ENCODE data around the gene MBP. TPM values are rescaled to one million over a fixed set of nuclear protein-coding genes. Genes with fewer than 3 reads are reported as not detected.

MBP gene
- polyA plus RNA-seq, 1 donor from 2014 or later, result 3.3 TPM

GRCh38 chr18:77001041-77001440, 131.5 kb downstream of the MBP start:
- no peak overlapping the region for H3K4me2 ChIP-seq (ENCODE audit: low read length)
- H3K4me3 ChIP-seq (ENCODE audit: low read length), result no peak overlapping the region
- H4K20me1 ChIP-seq (ENCODE audit: insufficient read depth), result no peaks in the 10 kb centered on the region
- no peaks in the 10 kb centered on the region for H3K9me2 ChIP-seq (ENCODE audit: insufficient read depth, low read length)
- no peaks in the 10 kb centered on the region for H3K36me3 ChIP-seq (ENCODE audit: insufficient read depth, low read length)
- H2AFZ ChIP-seq (ENCODE audit: low read depth, low read length), result no peak overlapping the region
- no peak overlapping the region for H3K9ac ChIP-seq (ENCODE audit: low read length)
- no peak for TF ChIP-seq TAF1 (IDR thresholded peaks at IDR 0.05; ENCODE audit: low read depth)
- TF ChIP-seq POLR2AphosphoS5 (IDR thresholded peaks at IDR 0.05), result no peak
- TF ChIP-seq SMC3 (conservative IDR thresholded peaks at IDR 0.05; ENCODE audit: poor library complexity), result no peak
- no peak for TF ChIP-seq EZH2 (IDR thresholded peaks at IDR 0.05; ENCODE audit: borderline replicate concordance, insufficient read depth, low read length, poor library complexity, severe bottlenecking)
- no peak for TF ChIP-seq MXI1 (conservative IDR thresholded peaks at IDR 0.05; ENCODE audit: poor library complexity, severe bottlenecking)
- TF ChIP-seq RAD21 (conservative IDR thresholded peaks at IDR 0.05), result no peak
- no peak for TF ChIP-seq REST (IDR thresholded peaks at IDR 0.05; ENCODE audit: borderline replicate concordance)
- TF ChIP-seq EP300 (conservative IDR thresholded peaks at IDR 0.05; ENCODE audit: poor library complexity, severe bottlenecking), result no peak
- no peak for TF ChIP-seq CTCF (IDR thresholded peaks at IDR 0.05; ENCODE audit: poor library complexity, severe bottlenecking)
- no peaks in the 10 kb centered on the region for H3F3A ChIP-seq (ENCODE audit: insufficient read depth, low read length, poor library complexity, severe bottlenecking)
- no peaks in the 10 kb centered on the region for H3K79me2 ChIP-seq (replicated peaks; ENCODE audit: insufficient read depth, low read length)
- no peak overlapping the region for H3K27ac ChIP-seq (ENCODE audit: low read length)
- H3K27me3 ChIP-seq (ENCODE audit: insufficient read depth, low read depth, low read length), result no peaks in the 10 kb centered on the region
- H3K9me3 ChIP-seq (ENCODE audit: low read length), result no peaks in the 10 kb centered on the region

GRCh38 chr18:77000527-77000926, 132.1 kb downstream of the MBP start:
- TF ChIP-seq SMC3 (conservative IDR thresholded peaks at IDR 0.05; ENCODE audit: poor library complexity) (peak; percentile 92), REST (IDR thresholded peaks at IDR 0.05; ENCODE audit: borderline replicate concordance) (no peak), MXI1 (conservative IDR thresholded peaks at IDR 0.05; ENCODE audit: poor library complexity, severe bottlenecking) (no peak), EZH2 (IDR thresholded peaks at IDR 0.05; ENCODE audit: borderline replicate concordance, insufficient read depth, low read length, poor library complexity, severe bottlenecking) (no peak), CTCF (IDR thresholded peaks at IDR 0.05; ENCODE audit: poor library complexity, severe bottlenecking) (peak; percentile 86), EP300 (conservative IDR thresholded peaks at IDR 0.05; ENCODE audit: poor library complexity, severe bottlenecking) (no peak), TAF1 (IDR thresholded peaks at IDR 0.05; ENCODE audit: low read depth) (no peak), RAD21 (conservative IDR thresholded peaks at IDR 0.05) (peak; percentile 85), POLR2AphosphoS5 (IDR thresholded peaks at IDR 0.05) (no peak)
- no peak overlapping the region for H3K27ac ChIP-seq (ENCODE audit: low read length)
- H3K4me2 ChIP-seq (ENCODE audit: low read length), result no peak overlapping the region
- H3K9ac ChIP-seq (ENCODE audit: low read length), result no peak overlapping the region
- H3K79me2 ChIP-seq (replicated peaks; ENCODE audit: insufficient read depth, low read length), result no peaks in the 10 kb centered on the region
- no peaks in the 10 kb centered on the region for H4K20me1 ChIP-seq (ENCODE audit: insufficient read depth)
- H3K36me3 ChIP-seq (ENCODE audit: insufficient read depth, low read length), result no peaks in the 10 kb centered on the region
- H3K9me2 ChIP-seq (ENCODE audit: insufficient read depth, low read length), result no peaks in the 10 kb centered on the region
- H3K9me3 ChIP-seq (ENCODE audit: low read length), result no peaks in the 10 kb centered on the region
- no peak overlapping the region for H3K4me3 ChIP-seq (ENCODE audit: low read length)
- no peak overlapping the region for H2AFZ ChIP-seq (ENCODE audit: low read depth, low read length)
- no peaks in the 10 kb centered on the region for H3F3A ChIP-seq (ENCODE audit: insufficient read depth, low read length, poor library complexity, severe bottlenecking)
- no peaks in the 10 kb centered on the region for H3K27me3 ChIP-seq (ENCODE audit: insufficient read depth, low read depth, low read length)

All from neural cell (in vitro differentiated cells).